ENCODE data around the gene LILRB5. TPM values are rescaled to one million over a fixed set of nuclear protein-coding genes. Genes with fewer than 3 reads are reported as not detected.
"Not testable (repeated sequence)": the region's sequence is repeated elsewhere in the genome, so short reads cannot be mapped to it uniquely, and the experiment has no call there.

The LILRB5 gene
- total RNA-seq, 1 experiment from 2014 or later, result not detected

DNA sequence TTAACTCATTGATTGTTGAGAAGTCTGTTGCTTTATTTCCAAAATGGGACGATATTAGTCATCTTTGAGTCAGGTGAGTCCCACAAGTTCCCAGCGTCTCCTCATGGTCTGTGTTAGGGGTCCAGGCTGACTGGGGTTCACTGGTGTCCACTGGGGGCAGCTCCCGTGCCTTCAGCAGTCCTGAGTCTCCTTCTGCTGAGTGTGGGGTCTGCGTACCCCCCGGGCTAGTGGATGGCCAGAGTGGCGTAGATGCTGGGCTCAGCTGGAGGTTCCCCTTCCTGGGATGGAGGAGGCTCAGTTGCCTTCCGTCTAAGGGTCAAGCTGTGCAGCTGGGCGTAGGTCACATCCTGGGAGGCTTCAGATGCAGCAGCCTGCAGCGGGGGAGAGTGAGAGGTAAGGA lies 40.2 kb downstream of the LILRB5 start:
- Histone ChIP-seq H3K27me3 (ENCODE audit: low read length) (no peaks in the 10 kb centered on the region), H3K9me3 (ENCODE audit: low read length) (no peaks in the 10 kb centered on the region), H3K4me2 (ENCODE audit: low read length) (no peak overlapping the region), H3K27ac (ENCODE audit: low read length) (no peak overlapping the region), H3K4me3 (ENCODE audit: low read length) (no peak overlapping the region), H2AFZ (ENCODE audit: low read length) (no peak overlapping the region), H3K9ac (ENCODE audit: low read length) (no peak overlapping the region), H3F3A (ENCODE audit: low read length, unreplicated experiment) (no peaks in the 10 kb centered on the region), H3K4me1 (ENCODE audit: insufficient read depth, low read length) (no peaks in the 10 kb centered on the region), H3K36me3 (ENCODE audit: low read depth, low read length) (peaks cover 3% of the 10 kb centered on the region; the same call in 1 of the 2 replicates), H4K20me1 (ENCODE audit: low read length) (no peaks in the 10 kb centered on the region), H3K79me2 (ENCODE audit: low read length) (0 out of 2 replicates have a peak, but pooled peaks cover 5% of the 10 kb centered on the region), H3K9me2 (replicated peaks; ENCODE audit: low read length) (no peaks in the 10 kb centered on the region)
- POLR2A ChIA-PET (ENCODE audit: unreplicated experiment), result no interaction called here
- CTCF ChIA-PET, result no interaction called here
- ATAC-seq (no peak), DNase-seq (no peak)
- BruUV-seq (replicated peaks), result no TSS peak
- intact Hi-C loops (cut with micrococcal nuclease), result no loop called here
- TF ChIP-seq EZH2phosphoT487 (IDR thresholded peaks at IDR 0.05; ENCODE audit: borderline replicate concordance, low read length) (no peak), EZH2 (IDR thresholded peaks at IDR 0.05; ENCODE audit: low read length, unreplicated experiment) (no peak)
- TF ChIP-seq, protein P1, sequence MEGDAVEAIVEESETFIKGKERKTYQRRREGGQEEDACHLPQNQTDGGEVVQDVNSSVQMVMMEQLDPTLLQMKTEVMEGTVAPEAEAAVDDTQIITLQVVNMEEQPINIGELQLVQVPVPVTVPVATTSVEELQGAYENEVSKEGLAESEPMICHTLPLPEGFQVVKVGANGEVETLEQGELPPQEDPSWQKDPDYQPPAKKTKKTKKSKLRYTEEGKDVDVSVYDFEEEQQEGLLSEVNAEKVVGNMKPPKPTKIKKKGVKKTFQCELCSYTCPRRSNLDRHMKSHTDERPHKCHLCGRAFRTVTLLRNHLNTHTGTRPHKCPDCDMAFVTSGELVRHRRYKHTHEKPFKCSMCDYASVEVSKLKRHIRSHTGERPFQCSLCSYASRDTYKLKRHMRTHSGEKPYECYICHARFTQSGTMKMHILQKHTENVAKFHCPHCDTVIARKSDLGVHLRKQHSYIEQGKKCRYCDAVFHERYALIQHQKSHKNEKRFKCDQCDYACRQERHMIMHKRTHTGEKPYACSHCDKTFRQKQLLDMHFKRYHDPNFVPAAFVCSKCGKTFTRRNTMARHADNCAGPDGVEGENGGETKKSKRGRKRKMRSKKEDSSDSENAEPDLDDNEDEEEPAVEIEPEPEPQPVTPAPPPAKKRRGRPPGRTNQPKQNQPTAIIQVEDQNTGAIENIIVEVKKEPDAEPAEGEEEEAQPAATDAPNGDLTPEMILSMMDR (conservative IDR thresholded peaks at IDR 0.05; ENCODE audit: low read depth, low read length), result no peak

DNA sequence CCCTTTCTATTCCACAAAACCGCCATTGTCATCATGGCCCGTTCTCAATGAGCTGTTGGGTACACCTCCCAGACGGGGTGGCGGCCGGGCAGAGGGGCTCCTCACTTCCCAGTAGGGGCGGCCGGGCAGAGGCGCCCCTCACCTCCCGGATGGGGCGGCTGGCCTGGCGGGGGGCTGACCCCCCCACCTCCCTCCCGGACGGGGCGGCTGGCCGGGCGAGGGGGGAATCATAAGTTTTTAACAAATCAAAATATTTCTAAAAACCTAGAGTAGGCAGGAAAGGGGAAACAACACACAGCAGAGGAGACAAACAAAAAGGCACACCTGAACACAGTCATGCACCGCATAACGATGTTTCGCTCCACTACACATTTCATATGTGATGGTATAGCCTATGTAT lies 42.3 kb downstream of the LILRB5 start:
- POLR2A ChIA-PET (ENCODE audit: unreplicated experiment); intact Hi-C loops (cut with micrococcal nuclease); CTCF ChIA-PET; H3K4me1 ChIP-seq (ENCODE audit: insufficient read depth, low read length); H3K9me2 ChIP-seq (replicated peaks; ENCODE audit: low read length); H3F3A ChIP-seq (ENCODE audit: low read length, unreplicated experiment); DNase-seq; H3K9me3 ChIP-seq (ENCODE audit: low read length); H3K36me3 ChIP-seq (ENCODE audit: low read depth, low read length); H3K27ac ChIP-seq (ENCODE audit: low read length); H3K27me3 ChIP-seq (ENCODE audit: low read length); BruUV-seq (replicated peaks); H3K4me2 ChIP-seq (ENCODE audit: low read length); H3K4me3 ChIP-seq (ENCODE audit: low read length); H2AFZ ChIP-seq (ENCODE audit: low read length); H3K9ac ChIP-seq (ENCODE audit: low read length); ATAC-seq: not testable (repeated sequence)
- H3K79me2 ChIP-seq (ENCODE audit: low read length), result peaks cover 15% of the 10 kb centered on the region
- H4K20me1 ChIP-seq (ENCODE audit: low read length), result peaks cover 12% of the 10 kb centered on the region

DNA sequence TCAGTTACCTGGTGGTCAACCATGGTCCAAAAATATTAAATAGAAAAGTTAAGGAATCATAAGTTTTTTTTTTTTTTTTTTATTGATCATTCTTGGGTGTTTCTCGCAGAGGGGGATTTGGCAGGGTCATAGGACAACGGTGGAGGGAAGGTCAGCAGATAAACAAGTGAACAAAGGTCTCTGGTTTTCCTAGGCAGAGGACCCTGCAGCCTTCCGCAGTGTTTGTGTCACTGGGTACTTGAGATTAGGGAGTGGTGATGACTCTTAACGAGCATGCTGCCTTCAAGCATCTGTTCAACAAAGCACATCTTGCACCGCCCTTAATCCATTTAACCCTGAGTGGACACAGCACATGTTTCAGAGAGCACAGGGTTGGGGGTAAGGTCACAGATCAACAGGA lies 42.9 kb downstream of the LILRB5 start:
- ATAC-seq; H3K27me3 ChIP-seq (ENCODE audit: low read length); H3K4me3 ChIP-seq (ENCODE audit: low read length); DNase-seq; H3K4me2 ChIP-seq (ENCODE audit: low read length); H3F3A ChIP-seq (ENCODE audit: low read length, unreplicated experiment); H3K9me2 ChIP-seq (replicated peaks; ENCODE audit: low read length); POLR2A ChIA-PET (ENCODE audit: unreplicated experiment); H3K9me3 ChIP-seq (ENCODE audit: low read length); H2AFZ ChIP-seq (ENCODE audit: low read length); H3K9ac ChIP-seq (ENCODE audit: low read length); BruUV-seq (replicated peaks); intact Hi-C loops (cut with micrococcal nuclease); H3K27ac ChIP-seq (ENCODE audit: low read length); CTCF ChIA-PET; H3K36me3 ChIP-seq (ENCODE audit: low read depth, low read length): not testable (repeated sequence)
- Histone ChIP-seq H3K4me1 (ENCODE audit: insufficient read depth, low read length) (peaks cover 11% of the 10 kb centered on the region), H3K79me2 (ENCODE audit: low read length) (peaks cover 15% of the 10 kb centered on the region), H4K20me1 (ENCODE audit: low read length) (peaks cover 17% of the 10 kb centered on the region)

DNA sequence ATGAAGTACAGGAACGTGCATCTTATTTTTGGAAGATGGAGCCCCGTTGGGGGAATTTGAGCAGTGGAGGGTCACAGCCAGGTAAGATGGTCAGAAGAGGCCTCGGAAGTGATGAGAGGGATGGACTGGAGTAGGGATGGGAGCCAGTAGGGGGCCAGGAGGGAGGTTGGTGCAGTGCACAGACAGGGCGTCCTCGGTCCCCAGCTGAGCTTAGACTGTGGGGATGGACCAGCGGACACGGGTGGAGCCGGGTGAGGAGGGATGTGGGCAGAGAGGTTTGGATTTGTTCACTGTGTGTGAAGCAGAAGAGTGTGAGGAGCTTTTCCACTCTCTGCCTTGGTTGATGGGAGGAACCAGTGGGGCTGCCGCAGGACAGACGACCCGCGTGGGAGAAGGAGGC lies 45.8 kb downstream of the LILRB5 start:
- ATAC-seq, result no peak
- TF ChIP-seq, protein P1 (conservative IDR thresholded peaks at IDR 0.05; ENCODE audit: low read depth, low read length), result no peak
- TF ChIP-seq EZH2phosphoT487 (IDR thresholded peaks at IDR 0.05; ENCODE audit: borderline replicate concordance, low read length) (no peak), EZH2 (IDR thresholded peaks at IDR 0.05; ENCODE audit: low read length, unreplicated experiment) (no peak)
- H4K20me1 ChIP-seq (ENCODE audit: low read length), result peaks cover 47% of the 10 kb centered on the region

More for the DNA sequence above, 45.8 kb downstream of the LILRB5 start:
- intact Hi-C loops (cut with micrococcal nuclease), result no loop called here
- Histone ChIP-seq H3K79me2 (ENCODE audit: low read length) (peaks cover 35% of the 10 kb centered on the region), H3K36me3 (ENCODE audit: low read depth, low read length) (peaks cover 27% of the 10 kb centered on the region), H3K4me2 (ENCODE audit: low read length) (no peak overlapping the region), H3K9ac (ENCODE audit: low read length) (no peak overlapping the region), H3K27me3 (ENCODE audit: low read length) (no peaks in the 10 kb centered on the region), H3F3A (ENCODE audit: low read length, unreplicated experiment) (peaks cover 19% of the 10 kb centered on the region), H3K27ac (ENCODE audit: low read length) (no peak overlapping the region), H3K4me3 (ENCODE audit: low read length) (no peak overlapping the region), H3K9me3 (ENCODE audit: low read length) (no peaks in the 10 kb centered on the region), H2AFZ (ENCODE audit: low read length) (no peak overlapping the region), H3K4me1 (ENCODE audit: insufficient read depth, low read length) (peaks cover 34% of the 10 kb centered on the region), H3K9me2 (replicated peaks; ENCODE audit: low read length) (no peaks in the 10 kb centered on the region)
- ChIA-PET CTCF (no interaction called here), POLR2A (ENCODE audit: unreplicated experiment) (no interaction called here)
- BruUV-seq (replicated peaks), result no TSS peak
- no peak for DNase-seq
